GF-D8 (cell line): Measurements from ENCODE around the gene CDH10.

ENCODE experiments used
- DNase-seq: peaks from one replicate; lab custom pipeline; 2025; lab: John Stamatoyannopoulos, UW

CDH10 gene

DNA sequence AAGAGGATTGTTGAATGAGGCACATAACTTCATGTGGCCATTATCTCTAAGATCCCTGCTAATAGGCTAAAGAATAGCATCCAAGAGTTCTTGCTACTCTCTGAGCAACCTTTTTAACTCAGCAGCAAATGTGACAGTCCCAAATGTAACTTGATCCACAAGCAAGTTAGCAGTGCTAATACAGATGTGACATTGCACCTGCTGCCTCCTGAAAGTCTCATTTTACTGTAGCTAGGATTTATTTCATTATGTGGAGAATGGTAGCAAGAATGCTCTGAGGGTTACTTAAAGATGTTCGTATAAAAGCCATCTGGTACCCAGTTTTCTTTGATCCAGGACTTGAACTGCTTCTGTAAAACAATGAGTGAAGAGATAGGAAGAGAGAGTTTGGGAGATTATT lies 45.8 kb downstream of the CDH10 start:
- no peak for DNase-seq

GRCh38 chr5:24595329-24595728 lies 49.4 kb downstream of the CDH10 start:
- no peak for DNase-seq

GRCh38 chr5:24591426-24591825 lies 53.4 kb downstream of the CDH10 start:
- no peak for DNase-seq

GRCh38 chr5:24589566-24589965 lies 55.2 kb downstream of the CDH10 start:
- DNase-seq = no peak

DNA sequence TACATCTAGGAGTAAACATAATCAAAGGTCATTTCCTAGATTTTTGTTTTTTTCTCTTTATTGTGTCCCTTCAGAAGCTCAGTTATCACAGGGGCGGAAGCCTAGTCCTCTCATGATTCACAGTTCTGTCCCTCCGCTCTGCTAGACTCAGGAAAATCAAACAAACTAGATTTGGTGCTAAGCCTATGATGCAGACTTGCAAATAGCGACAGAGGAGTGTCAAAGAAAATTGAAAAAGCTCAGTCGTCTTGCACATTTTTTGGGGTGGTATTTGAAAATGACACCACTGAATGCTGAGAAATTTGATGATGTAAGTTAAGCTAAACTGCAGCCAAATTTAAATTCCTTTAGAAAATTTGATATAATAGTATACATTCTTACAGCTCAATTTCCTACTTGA lies 59.0 kb downstream of the CDH10 start:
- DNase-seq = no peak

DNA sequence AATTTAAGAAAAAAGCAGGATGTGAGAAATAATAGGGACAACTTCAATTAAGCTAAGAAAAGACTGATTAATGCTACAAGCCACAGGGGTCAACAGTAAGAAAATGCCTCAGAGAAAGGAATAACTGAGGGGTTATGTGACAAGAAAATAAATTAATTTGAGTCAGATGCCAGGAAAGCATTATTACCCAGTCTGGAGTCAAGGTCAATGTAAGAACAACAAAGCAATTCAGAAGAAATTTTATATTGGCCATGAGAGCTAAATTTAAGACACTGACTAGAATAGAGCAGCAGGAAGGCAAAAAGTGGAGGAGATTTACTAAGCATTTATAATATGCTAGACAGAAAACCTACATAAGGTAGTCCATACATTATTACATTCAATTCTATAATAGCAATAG lies 73.5 kb downstream of the CDH10 start:
- DNase-seq = no peak

DNA sequence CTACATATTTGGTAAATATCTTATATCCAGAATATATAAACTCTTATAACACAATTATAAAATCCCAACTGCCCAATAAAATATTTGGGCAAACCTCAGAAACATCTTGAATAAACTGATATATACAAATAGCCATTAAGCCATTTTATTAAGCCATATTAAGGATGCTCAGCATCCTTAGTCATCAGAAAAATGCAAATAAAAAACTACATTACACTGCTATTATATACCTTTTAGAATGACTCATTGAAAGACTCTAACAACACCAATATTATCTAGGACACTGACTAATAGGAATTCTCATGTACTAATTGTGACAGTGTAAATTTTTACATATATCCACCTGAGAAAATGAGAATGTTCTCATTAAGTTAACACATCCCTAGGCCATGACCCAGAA lies 77.8 kb downstream of the CDH10 start:
- no peak for DNase-seq

DNA sequence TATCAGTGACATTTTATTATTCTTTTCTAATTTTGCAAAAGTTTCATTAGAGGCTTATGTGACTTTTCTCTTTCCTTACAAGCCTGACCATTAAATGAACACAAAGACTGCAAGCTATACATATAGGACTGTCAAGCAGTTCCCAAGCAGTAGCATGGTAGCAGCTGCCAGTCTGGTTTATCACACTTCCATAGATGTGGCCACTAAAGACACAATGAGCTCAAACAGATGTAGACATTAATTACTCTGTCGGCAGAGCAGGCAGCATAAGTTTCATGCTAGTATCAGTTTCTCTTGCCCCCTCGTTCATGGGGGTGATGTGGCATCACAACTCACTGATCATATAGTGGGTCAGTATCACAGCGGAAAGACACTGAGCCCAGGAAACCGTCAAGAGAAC lies 89.5 kb downstream of the CDH10 start:
- no peak for DNase-seq

- no peak for DNase-seq
Observed at GRCh38 chr5:24547132-24547531, 97.6 kb downstream of the CDH10 start.

DNA sequence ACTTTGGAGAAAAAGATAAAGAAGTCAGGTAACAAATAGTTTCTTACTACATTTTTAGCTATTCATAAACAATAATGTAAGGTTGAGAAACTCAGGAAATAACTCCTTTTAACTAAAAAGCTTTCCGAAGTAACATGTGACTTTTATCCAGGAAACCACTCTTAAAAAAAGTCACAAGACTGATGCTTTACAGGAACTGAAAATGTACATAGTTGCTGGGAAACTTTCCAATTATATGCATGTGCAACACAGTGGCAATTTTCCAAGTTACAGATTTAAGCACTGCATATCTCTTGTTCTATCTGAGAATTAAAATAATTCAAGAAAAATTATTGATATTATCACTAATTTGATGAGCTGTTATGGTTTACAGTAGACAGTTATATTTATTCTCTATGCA lies 105.2 kb downstream of the CDH10 start:
- no peak for DNase-seq

- DNase-seq = no peak
Observed at GRCh38 chr5:24538346-24538745, 106.4 kb downstream of the CDH10 start.

- no peak for DNase-seq
Observed at GRCh38 chr5:24535646-24536045, 109.1 kb downstream of the CDH10 start.

DNA sequence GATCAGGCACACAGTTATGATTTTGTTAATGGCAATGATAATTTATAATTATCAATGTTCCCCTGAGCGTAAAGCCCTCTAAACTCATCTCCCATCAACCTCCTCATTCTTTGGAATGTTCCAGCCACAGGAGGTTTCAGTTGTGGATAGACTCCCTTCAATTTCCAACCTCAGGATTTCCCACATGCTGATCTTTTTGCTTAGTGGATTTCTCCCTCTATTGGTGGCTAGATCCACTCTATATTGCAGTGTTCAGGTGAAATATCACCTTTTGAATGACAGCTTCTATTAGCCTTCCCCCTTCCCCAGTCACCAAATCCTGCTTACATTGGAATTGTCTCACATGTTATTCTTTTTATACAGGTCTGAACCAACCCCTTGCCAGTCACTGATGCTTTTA lies 113.9 kb downstream of the CDH10 start:
- no peak for DNase-seq

DNA sequence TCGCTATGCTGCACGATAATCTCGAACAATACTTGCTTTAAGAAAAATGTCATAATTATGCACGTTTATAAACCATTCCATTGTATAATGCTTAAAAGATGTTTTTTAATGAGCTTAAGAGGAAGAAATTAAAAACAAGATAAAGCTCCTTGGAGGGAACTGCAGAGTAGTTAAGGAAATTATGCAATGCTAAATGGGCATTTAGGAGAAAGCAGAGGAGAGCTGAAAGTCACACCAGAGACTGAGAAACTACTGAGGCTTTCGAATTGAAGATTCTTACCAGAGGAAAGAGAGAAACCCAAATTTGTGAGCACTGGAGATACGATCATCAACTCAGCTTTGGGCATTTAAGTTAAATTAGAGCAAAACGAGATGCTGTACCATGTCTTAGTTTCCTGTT lies 119.4 kb downstream of the CDH10 start:
- no peak for DNase-seq

DNA sequence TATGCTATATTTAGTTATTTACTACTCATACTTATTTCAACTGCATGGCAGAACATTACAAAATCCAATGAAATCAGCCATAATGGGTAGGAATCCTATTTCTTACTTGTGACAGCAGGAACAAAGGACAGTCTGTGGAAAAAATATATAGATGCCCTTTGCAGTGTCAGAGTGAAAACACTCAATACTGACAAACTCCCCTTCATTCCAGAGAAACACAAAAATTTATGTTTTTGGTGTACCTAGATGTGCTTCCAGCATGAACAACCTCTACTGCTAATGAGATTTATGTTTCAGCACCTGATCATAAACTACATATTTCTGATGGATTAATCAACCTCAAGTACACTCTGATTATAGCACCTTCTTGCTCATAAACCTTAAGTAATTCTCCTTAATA lies 132.4 kb downstream of the CDH10 start:
- DNase-seq = no peak

DNA sequence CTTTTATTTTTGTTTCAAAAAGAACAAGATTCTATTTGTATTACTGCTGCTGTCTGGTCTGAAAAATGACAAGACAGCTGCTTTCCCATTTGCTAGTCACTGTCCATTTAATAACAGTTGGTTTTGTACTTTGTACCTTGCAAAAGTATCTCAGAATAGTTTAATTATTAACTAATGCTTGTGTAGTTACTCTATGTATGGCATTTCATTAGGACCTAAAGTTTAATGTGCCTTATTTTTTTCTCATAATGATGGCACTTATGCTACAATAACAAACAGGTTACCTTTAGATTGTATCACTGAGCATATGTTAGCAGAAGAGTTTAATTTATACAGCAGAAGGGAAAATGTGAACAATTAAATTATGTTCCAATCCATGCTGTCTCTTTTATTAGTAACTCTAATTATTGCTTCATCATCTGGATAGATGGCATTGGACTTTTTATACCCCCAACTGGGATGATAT lies 134.2 kb downstream of the CDH10 start:
- no peak for DNase-seq

DNA sequence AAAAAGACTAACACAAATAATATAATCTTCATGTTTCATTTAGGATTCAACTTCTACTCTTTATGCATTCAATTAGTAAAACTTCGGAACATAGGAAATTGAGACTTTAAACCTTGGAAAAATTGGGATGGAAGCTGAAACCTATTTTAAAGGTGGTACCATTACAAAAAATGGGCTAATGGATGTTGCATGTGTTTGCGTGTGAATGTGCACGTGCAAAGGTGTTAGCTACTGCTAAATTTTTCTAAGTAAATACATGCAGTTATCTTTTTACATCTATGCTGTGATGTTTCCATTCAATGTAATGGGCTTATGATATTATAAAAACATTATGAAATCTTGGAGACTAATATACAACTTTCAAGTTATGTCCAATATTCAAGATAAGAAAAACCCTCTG lies 134.8 kb downstream of the CDH10 start:
- DNase-seq = no peak

- DNase-seq = no peak
Observed at GRCh38 chr5:24505258-24505657, 139.5 kb downstream of the CDH10 start.

DNA sequence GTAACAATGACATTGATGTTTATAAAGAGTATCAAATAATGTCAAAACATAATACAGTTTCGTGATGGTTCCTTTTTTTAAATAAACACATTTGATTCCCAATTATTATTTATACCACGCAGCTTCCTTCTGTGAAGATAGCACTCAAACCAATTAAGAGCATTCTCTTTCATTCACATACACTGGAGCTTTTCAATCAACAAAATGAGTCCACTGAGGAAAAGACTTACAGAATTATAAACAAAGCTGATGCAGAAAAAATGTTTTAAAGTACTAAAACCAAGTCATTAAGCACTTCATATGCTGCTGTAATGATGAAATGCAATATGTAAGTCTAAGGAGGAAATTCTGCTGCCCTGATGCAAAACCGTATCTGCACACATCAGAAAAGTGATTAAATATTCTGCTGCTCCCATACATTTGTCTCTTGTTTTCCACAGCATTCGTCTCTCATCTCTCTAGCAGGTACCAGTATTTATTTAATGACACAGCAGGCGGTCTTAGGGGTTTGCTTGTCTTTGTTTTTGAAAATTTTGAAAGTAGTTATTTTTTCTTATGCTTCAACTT lies 147.1 kb downstream of the CDH10 start:
- no peak for DNase-seq

- DNase-seq = no peak
Observed at GRCh38 chr5:24497145-24497544, 147.6 kb downstream of the CDH10 start.

- DNase-seq = no peak
Observed at GRCh38 chr5:24496268-24496667, 148.5 kb downstream of the CDH10 start.

DNA sequence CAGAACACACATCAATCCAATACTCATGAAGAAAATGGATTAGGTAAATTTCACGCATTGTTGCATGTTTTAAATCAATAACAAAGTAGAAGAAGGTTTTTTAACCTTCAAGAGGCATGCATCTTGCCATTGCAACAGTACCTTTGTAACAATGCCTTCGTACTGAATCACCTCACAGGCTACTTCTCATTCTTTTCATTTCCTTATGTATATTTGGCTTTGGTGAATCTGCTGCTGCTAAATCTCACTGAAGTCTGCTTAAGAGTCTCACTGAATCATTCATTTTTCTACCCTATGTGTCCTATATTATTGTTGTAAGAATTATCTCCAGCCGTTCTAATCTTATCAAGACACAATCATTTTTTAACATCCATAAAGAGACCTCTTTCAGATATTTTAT lies 152.5 kb downstream of the CDH10 start:
- DNase-seq = no peak

DNA sequence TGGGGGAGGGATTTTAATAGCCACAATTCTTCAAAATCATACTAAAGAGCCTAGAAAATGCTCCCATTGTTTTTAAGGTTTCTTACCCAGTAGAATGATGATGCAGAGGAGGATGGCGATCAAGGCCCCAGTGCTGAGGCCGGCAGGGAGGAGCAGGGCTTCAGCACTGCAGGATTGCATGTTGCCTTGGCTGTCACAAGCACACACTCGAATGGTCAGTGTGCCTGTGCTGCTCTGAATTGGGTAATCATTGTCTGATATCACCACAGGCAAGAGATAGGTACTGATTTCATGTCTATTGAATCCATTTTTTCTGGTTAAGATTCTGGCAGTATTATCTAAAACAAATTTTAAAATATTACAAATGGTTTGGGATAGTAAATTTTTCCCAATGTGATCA lies 153.3 kb downstream of the CDH10 start:
- no peak for DNase-seq

DNA sequence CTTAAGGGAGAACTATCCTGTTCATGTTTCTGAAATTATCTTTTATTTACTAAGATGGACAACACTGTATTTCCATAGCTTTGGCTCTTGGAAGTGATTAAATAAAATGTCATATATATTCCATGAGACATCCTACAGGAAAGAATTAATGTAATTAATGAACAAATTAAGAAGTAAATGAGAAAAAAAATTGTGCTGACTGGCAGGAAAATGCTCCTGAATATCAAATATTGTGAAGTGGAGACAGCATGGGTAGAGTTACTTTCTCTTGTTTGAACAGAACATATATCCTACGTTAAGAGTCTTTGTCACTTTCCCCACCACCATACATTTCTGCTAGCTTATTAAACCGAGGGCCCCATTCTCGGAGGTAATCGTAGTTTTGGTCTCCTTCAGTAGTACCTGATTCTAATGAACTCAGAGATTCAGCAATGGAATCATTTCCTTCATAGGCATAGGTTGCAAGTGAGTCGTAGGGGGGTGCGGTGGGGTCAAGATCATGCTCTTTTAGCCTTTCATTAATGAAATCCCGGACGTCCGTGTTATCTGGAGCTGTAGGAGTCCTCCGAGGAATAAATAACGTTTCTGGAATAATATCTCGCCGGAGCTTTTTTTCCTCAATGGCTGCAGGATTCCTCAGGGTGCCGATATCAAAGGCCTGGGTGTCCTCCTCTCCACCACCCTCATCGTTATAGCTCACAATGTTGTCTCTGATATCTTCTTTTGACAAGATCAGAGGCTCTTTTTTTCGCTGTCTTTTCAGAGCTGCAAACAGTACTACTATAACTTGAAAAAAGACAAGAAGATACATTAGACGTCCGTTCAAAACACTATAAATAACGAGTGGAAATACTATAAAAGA lies 157.2 kb downstream of the CDH10 start:
- DNase-seq = no peak
